ENCODE data around the gene AJAP1. TPM values are rescaled to one million over a fixed set of nuclear protein-coding genes. Genes with fewer than 3 reads are reported as not detected.

The AJAP1 gene
- total and polyA plus RNA-seq, 2 of the 8 experiments (the other 6 are each of a cell fraction or from before 2014, with no cell fraction given): 1.9 to 6.2 TPM

DNA sequence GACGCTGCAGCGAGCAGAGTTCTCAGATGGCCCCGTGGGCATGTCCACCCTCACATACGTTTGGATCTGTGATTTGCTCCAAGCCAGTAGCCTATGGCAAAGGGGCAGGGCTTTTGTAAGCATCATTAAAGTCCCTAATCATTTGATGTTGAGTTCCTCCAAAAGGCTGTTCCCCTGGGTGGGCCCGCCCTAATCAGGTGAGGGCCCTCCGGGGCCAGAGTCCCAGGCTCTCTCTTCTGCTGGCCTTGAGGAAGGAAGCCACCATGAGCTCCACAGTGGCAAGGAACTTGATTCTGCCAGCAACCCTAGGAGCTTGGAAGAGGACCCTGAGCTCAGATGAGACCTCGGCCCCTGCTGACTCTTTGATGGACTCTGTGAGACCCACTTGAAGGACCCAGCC lies 25.4 kb upstream of the AJAP1 start:
- Histone ChIP-seq H3K4me2 (ENCODE audit: insufficient read depth in 1 of 2, low read depth in 2 of 2, low read length in 2 of 2) (no peak overlapping the region), H3K4me1 (replicated peaks in 1 of 4; ENCODE audit: control insufficient read depth in 3 of 4, insufficient read depth in 4 of 4, low read length in 3 of 4) (no peaks in the 10 kb centered on the region), H3K27me3 (replicated peaks in 1 of 4; ENCODE audit: control insufficient read depth in 3 of 4, extremely low read depth in 1 of 4, insufficient read depth in 3 of 4, low read length in 3 of 4) (no peaks in the 10 kb centered on the region), H2BK120ac (replicated peaks; ENCODE audit: low read depth, low read length) (no peak overlapping the region), H3K56ac (replicated peaks; ENCODE audit: insufficient read length, low read depth, low read length) (no peak overlapping the region), H4K8ac (ENCODE audit: extremely low read depth, insufficient read depth, low read length) (no peak overlapping the region), H3K9ac (replicated peaks in 1 of 4; ENCODE audit: extremely low read depth in 1 of 4, low read depth in 3 of 4, low read length in 3 of 4) (no peak overlapping the region), H4K5ac (ENCODE audit: insufficient read length, low read depth, low read length) (no peak overlapping the region), H3K9me3 (ENCODE audit: insufficient read depth in 2 of 2, low read depth in 1 of 2, low read length in 1 of 2) (no peaks in the 10 kb centered on the region), H2BK20ac (ENCODE audit: low read length) (no peak overlapping the region), H3K27ac (ENCODE audit: low read depth, low read length) (no peak overlapping the region), H2BK5ac (ENCODE audit: low read depth, low read length) (no peak overlapping the region), H3K14ac (ENCODE audit: insufficient read length) (no peak overlapping the region), H3K79me1 (ENCODE audit: low read depth, low read length) (no peaks in the 10 kb centered on the region), H3K4ac (replicated peaks; ENCODE audit: insufficient read length, low read depth, low read length) (no peak overlapping the region), H2AK5ac (ENCODE audit: low read depth, low read length) (no peak overlapping the region), H3K79me2 (ENCODE audit: control insufficient read depth in 1 of 2, insufficient read depth in 2 of 2, low read length in 2 of 2) (no peaks in the 10 kb centered on the region), H3K18ac (ENCODE audit: extremely low read depth, low read length) (no peak overlapping the region), H3K36me3 (ENCODE audit: control insufficient read depth in 2 of 4, insufficient read depth in 4 of 4, low read length in 3 of 4) (no peaks in the 10 kb centered on the region), H2BK15ac (ENCODE audit: low read length) (no peak overlapping the region), H2BK12ac (ENCODE audit: low read depth, low read length) (no peak overlapping the region), H3K4me3 (ENCODE audit: extremely low read depth in 1 of 4, insufficient read depth in 2 of 4, low read depth in 3 of 4, low read length in 4 of 4) (no peak overlapping the region), H3K23me2 (ENCODE audit: low read depth, low read length) (no peaks in the 10 kb centered on the region; the same call in 1 of the 2 replicates), H4K20me1 (replicated peaks in 1 of 2; ENCODE audit: control insufficient read depth in 1 of 2, insufficient read depth in 2 of 2, low read length in 2 of 2) (no peaks in the 10 kb centered on the region), H4K91ac (replicated peaks; ENCODE audit: insufficient read length, low read length) (no peak overlapping the region), H2AFZ (ENCODE audit: low read length) (no peak overlapping the region), H3K23ac (ENCODE audit: insufficient read length) (no peak overlapping the region)
- ChIA-PET POLR2A (ENCODE audit: partially characterized antibody) (no interaction called here), CTCF (ENCODE audit: partially characterized antibody) (interaction anchor here (0.6 kb wide), 1 partner anchor 53 kb away, joined by 3 read pairs; no protein-coding TSS in a partner anchor)
- DNase-seq (ENCODE audit: low read depth in 1 of 2, low spot score in 2 of 2) (no peak), FAIRE-seq (no peak)
- WGBS, 2 experiments (ENCODE audit: extremely low coverage in 1 of 2, insufficient coverage in 1 of 2, insufficient read length in 1 of 2, insufficient replicate concordance in 2 of 2, low coverage in 1 of 2, low lambda C conversion rate in 2 of 2, missing lambda C conversion rate in 1 of 2): 94% methylated on average over 5 of the region's 7 CpGs; no CpG with 5 or more reads in 1 of the 2 experiments
- TF ChIP-seq SP2 (IDR thresholded peaks at IDR 0.05; ENCODE audit: low read length) (no peak), YY1 (IDR thresholded peaks at IDR 0.05; ENCODE audit: low read depth, low read length) (no peak), POLR2A (IDR thresholded peaks at IDR 0.05; ENCODE audit: control extremely low read depth in 1 of 2, low read depth in 2 of 2, low read length in 2 of 2) (no peak), EGR1 (IDR thresholded peaks at IDR 0.05; ENCODE audit: borderline replicate concordance, low read depth, low read length) (no peak), ZNF274 (IDR thresholded peaks at IDR 0.05; ENCODE audit: borderline replicate concordance, extremely low read depth, low read length) (no peak), CREB1 (IDR thresholded peaks at IDR 0.05) (no peak), SAP30 (IDR thresholded peaks at IDR 0.05; ENCODE audit: insufficient read depth, insufficient replicate concordance, low read length) (no peak), TBP (IDR thresholded peaks at IDR 0.05; ENCODE audit: low read depth, low read length) (no peak), KDM1A (IDR thresholded peaks at IDR 0.05; ENCODE audit: borderline replicate concordance, low read length) (no peak), SIN3A (conservative IDR thresholded peaks at IDR 0.05 in 1 of 2, IDR thresholded peaks at IDR 0.05 in 1 of 2; ENCODE audit: low read depth in 1 of 2, low read length in 2 of 2) (no peak), CHD2 (IDR thresholded peaks at IDR 0.05; ENCODE audit: low read length) (no peak), PHF8 (conservative IDR thresholded peaks at IDR 0.05; ENCODE audit: low read depth, low read length) (no peak)
- TF ChIP-seq, protein P1, sequence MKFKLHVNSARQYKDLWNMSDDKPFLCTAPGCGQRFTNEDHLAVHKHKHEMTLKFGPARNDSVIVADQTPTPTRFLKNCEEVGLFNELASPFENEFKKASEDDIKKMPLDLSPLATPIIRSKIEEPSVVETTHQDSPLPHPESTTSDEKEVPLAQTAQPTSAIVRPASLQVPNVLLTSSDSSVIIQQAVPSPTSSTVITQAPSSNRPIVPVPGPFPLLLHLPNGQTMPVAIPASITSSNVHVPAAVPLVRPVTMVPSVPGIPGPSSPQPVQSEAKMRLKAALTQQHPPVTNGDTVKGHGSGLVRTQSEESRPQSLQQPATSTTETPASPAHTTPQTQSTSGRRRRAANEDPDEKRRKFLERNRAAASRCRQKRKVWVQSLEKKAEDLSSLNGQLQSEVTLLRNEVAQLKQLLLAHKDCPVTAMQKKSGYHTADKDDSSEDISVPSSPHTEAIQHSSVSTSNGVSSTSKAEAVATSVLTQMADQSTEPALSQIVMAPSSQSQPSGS (IDR thresholded peaks at IDR 0.05; ENCODE audit: low read length): no peak
- TF ChIP-seq, protein P2, sequence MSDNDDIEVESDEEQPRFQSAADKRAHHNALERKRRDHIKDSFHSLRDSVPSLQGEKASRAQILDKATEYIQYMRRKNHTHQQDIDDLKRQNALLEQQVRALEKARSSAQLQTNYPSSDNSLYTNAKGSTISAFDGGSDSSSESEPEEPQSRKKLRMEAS (IDR thresholded peaks at IDR 0.05): no peak

All from H1 (cell line).